Nephron (organoid): ENCODE results near the gene GRID2IP.

ENCODE experiments used
- H3K27ac Mint-ChIP-seq, 3 experiments: 2 replicates each; pipeline ENCODE4 v1.8.0; 2020; ENCODE audit warnings: mixed read lengths in 3 of 3, mild to moderate bottlenecking in 2 of 3, moderate library complexity in 1 of 3
- H3K27me3 Mint-ChIP-seq: 2 replicates; pipeline ENCODE4 v1.8.0; 2021; ENCODE audit warnings: low read depth, mild to moderate bottlenecking, moderate library complexity, mixed read lengths
- H3K36me3 Mint-ChIP-seq: 2 replicates; pipeline ENCODE4 v1.8.0; 2020; ENCODE audit warnings: low read depth, mixed read lengths
- H3K4me1 Mint-ChIP-seq: 2 replicates; pipeline ENCODE4 v1.8.0; 2020; ENCODE audit warnings: mixed read lengths
- H3K4me3 Mint-ChIP-seq, 3 experiments: 2 replicates each; pipeline ENCODE4 v1.8.0; 2020; ENCODE audit warnings: mild to moderate bottlenecking in 3 of 3, mixed read lengths in 3 of 3, moderate library complexity in 2 of 3
- H3K9me3 Mint-ChIP-seq: 2 replicates; pipeline ENCODE4 v1.8.0; 2020; ENCODE audit warnings: mixed read lengths
- TF ChIP-seq, protein P1 (sequence below), 3 experiments: fragments of 200-600 bp; sonication (generic); IDR thresholded peaks; one replicate each; pipeline ENCODE4 v1.5.0; 2021; ENCODE audit warnings: antibody characterized with exemption in 3 of 3; ENCODE audit not compliant: unreplicated experiment in 3 of 3

GRID2IP gene

DNA sequence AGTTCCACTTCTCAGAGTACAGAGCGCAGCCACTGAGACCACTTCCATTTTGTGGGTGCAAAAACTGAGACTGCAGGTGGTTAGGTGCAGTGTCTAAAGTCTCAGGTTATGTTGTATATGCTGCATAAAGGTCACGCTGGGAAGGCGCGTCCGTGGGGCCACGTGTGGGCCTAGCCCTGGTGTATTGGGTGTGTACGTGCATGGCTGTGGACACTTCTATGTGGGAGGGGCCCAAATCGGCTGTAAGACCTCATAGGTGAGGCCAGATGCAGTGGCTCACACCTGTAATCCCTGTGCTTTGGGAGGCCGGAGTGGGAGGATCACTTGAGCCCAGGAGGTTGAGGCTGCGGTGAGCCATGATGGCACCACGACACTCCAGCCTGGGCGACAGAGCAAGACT is 37.7 kb downstream of the GRID2IP start:
- Mint-ChIP-seq H3K9me3 (no peaks in the 10 kb centered on the region), H3K4me3 (no peak overlapping the region), H3K36me3 (no peaks in the 10 kb centered on the region), H3K27ac (no peak overlapping the region), H3K4me1 (peaks cover 5% of the 10 kb centered on the region), H3K27me3 (peaks cover 3% of the 10 kb centered on the region)
- TF ChIP-seq, protein P1, sequence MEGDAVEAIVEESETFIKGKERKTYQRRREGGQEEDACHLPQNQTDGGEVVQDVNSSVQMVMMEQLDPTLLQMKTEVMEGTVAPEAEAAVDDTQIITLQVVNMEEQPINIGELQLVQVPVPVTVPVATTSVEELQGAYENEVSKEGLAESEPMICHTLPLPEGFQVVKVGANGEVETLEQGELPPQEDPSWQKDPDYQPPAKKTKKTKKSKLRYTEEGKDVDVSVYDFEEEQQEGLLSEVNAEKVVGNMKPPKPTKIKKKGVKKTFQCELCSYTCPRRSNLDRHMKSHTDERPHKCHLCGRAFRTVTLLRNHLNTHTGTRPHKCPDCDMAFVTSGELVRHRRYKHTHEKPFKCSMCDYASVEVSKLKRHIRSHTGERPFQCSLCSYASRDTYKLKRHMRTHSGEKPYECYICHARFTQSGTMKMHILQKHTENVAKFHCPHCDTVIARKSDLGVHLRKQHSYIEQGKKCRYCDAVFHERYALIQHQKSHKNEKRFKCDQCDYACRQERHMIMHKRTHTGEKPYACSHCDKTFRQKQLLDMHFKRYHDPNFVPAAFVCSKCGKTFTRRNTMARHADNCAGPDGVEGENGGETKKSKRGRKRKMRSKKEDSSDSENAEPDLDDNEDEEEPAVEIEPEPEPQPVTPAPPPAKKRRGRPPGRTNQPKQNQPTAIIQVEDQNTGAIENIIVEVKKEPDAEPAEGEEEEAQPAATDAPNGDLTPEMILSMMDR (IDR thresholded peaks at IDR 0.05; ENCODE audit: unreplicated experiment in 3 of 3) = no peak

DNA sequence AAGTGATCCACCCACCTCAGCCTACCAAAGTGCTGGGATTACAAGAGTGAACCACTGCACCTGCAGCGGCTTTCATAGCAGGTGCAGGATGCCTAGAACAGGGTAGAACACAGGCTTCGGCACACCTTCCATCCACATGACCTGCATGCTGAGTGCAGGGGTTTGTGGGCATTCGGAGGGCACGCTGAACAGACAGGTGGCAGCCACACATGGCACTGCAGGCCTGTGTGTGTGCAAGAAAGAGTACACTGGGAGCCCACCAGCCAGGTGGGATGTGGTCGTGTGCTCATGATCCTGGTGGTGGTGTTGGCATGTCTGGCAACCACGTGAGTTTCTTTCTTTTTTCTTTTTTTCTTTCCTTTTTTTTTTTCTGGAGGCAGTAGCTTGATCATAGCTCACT is 38.4 kb downstream of the GRID2IP start:
- no peak overlapping the region for H3K4me3 Mint-ChIP-seq
- no peaks in the 10 kb centered on the region for H3K9me3 Mint-ChIP-seq
- peaks cover 3% of the 10 kb centered on the region for H3K27me3 Mint-ChIP-seq
- TF ChIP-seq, protein P1 (IDR thresholded peaks at IDR 0.05; ENCODE audit: unreplicated experiment in 3 of 3) = no peak
- no peaks in the 10 kb centered on the region for H3K36me3 Mint-ChIP-seq
- peaks cover 5% of the 10 kb centered on the region for H3K4me1 Mint-ChIP-seq
- no peak overlapping the region for H3K27ac Mint-ChIP-seq

DNA sequence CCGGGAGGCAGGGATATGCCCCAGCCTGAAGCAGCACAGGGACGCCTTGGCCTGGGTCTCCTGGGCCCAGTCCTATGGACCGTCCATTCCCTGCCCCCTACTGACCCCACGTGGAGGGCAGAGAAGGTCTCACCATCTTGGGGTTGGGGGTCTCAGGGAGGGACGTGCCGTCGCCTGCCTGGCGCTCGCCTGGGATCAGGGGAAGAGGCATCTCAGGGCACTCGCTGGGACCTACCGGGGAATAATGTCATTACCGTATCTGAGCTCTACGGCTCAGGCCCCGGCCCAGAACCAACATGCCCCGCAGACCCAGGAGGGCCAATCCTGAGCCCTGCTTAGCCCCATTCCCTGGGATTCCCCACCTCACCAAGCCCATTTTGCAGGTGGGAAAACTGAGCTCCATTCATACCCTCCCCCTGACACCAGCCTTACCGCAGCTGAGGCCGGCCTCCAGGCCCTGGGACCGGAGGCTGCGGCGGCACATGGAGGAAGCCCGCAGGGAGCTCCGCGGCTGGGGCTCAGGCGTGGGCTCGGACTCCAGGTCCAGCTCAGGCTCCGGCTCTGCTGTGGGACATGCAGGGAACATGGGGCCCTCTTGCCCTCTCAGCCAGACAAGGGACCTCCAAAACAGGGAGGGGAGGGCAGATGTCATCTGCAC is 40.7 kb downstream of the GRID2IP start:
- Mint-ChIP-seq H3K27me3 (peaks cover 22% of the 10 kb centered on the region), H3K4me3 (no peak overlapping the region), H3K36me3 (no peaks in the 10 kb centered on the region), H3K4me1 (no peaks in the 10 kb centered on the region), H3K27ac (no peak overlapping the region), H3K9me3 (no peaks in the 10 kb centered on the region)
- TF ChIP-seq, protein P1 (IDR thresholded peaks at IDR 0.05; ENCODE audit: unreplicated experiment in 3 of 3) = no peak

DNA sequence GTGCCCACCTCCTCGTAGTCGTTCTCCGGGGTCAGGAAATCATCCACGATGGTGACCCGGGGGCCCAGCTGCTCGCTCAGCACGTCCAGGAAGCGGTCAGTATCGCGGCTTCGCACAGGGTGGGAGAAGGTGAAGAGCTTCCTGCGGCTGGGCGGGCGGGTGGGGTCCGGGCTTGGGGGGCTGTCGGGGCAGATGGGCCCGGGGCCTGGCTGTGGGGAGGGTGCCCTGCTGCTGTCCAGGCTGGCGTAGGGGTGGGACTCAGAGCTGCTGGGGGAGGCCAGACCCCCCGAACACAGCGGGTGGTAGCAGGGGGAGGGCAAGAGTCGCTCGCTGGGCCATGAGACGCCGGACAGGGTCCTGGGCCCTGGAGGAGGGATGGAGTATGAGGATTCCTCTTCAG is 42.3 kb downstream of the GRID2IP start:
- no peaks in the 10 kb centered on the region for H3K4me1 Mint-ChIP-seq
- no peak overlapping the region for H3K27ac Mint-ChIP-seq
- no peak overlapping the region for H3K4me3 Mint-ChIP-seq
- H3K27me3 Mint-ChIP-seq = peaks cover 37% of the 10 kb centered on the region
- TF ChIP-seq, protein P1 (IDR thresholded peaks at IDR 0.05; ENCODE audit: unreplicated experiment in 3 of 3) = no peak
- H3K9me3 Mint-ChIP-seq = no peaks in the 10 kb centered on the region
- no peaks in the 10 kb centered on the region for H3K36me3 Mint-ChIP-seq

DNA sequence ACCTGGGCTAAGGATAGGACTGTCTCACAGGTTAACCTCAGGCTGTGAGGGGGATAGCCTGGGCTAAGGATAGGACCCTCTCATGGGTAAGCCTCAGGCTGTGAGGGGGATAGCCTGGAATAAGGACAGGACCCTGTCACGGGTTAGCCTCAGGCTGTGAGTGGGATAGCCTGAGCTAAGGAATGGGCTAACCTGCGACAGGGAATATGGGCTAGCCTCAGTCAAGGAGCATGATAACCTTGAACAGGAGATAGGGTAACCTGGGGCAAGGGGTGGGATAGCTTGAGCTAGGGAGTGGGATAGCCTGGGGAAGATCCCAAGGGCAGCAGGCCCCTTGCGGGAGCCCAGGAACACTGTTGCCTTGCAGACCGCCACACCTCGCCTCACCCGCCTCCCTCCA is 42.7 kb downstream of the GRID2IP start:
- no peak overlapping the region for H3K4me3 Mint-ChIP-seq
- no peaks in the 10 kb centered on the region for H3K4me1 Mint-ChIP-seq
- H3K27ac Mint-ChIP-seq = no peak overlapping the region
- TF ChIP-seq, protein P1 (IDR thresholded peaks at IDR 0.05; ENCODE audit: unreplicated experiment in 3 of 3) = no peak
- H3K36me3 Mint-ChIP-seq = no peaks in the 10 kb centered on the region
- no peaks in the 10 kb centered on the region for H3K9me3 Mint-ChIP-seq
- H3K27me3 Mint-ChIP-seq = peaks cover 38% of the 10 kb centered on the region

DNA sequence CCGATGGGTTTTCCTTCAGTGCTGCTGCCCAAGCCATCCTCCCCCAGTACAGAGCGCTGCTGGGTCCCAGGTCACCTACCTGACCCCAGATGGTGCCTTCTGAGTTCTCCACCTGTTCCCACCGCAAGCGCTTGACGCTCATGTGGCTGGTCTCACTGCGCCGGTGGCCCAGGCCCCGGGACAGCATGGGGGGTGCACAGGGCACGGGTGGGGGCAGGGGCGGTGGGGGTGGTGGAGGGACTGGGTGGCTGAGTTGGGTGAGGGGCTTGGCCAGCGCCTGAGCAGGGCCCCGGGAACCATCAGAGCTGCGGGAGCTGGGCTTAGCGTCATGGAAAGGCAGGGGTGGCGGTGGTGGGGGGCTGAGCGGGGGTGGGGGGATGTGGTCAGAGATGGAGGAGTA is 43.4 kb downstream of the GRID2IP start:
- Mint-ChIP-seq H3K9me3 (no peaks in the 10 kb centered on the region), H3K27ac (no peak overlapping the region), H3K4me1 (no peaks in the 10 kb centered on the region), H3K36me3 (no peaks in the 10 kb centered on the region), H3K27me3 (peaks cover 38% of the 10 kb centered on the region), H3K4me3 (no peak overlapping the region)
- TF ChIP-seq, protein P1 (IDR thresholded peaks at IDR 0.05; ENCODE audit: unreplicated experiment in 3 of 3) = no peak
